Hepatocyte (in vitro differentiated cells): ENCODE results near the gene CFAP54. TPM values are rescaled to one million over a fixed set of nuclear protein-coding genes. Genes with fewer than 3 reads are reported as not detected.
"Not testable (repeated sequence)": the region's sequence is repeated elsewhere in the genome, so short reads cannot be mapped to it uniquely, and the experiment has no call there.

ENCODE experiments used
- DNase-seq: peaks from one replicate; pipeline ENCODE4 v3.0.0-alpha.2; 2016; ENCODE audit warnings: low spot score
- H2AFZ ChIP-seq: fragments of 200-600 bp; sonication (generic); 2 replicates; pipeline ENCODE4 v1.6.0; 2016; ENCODE audit warnings: antibody characterized with exemption, mild to moderate bottlenecking
- H3K27ac ChIP-seq: fragments of 200-600 bp; sonication (generic); 2 replicates; pipeline ENCODE4 v1.5.1; 2016; ENCODE audit warnings: mild to moderate bottlenecking
- H3K27me3 ChIP-seq: fragments of 200-600 bp; sonication (generic); 2 replicates; pipeline ENCODE4 v1.6.1; 2016
- H3K36me3 ChIP-seq: fragments of 200-600 bp; sonication (generic); replicated peaks from 2 replicates; pipeline ENCODE4 v1.5.1; 2016; ENCODE audit warnings: low read depth; ENCODE audit not compliant: insufficient read depth
- H3K4me1 ChIP-seq: fragments of 200-600 bp; sonication (generic); 2 replicates; pipeline ENCODE4 v1.5.1; 2016; ENCODE audit warnings: mild to moderate bottlenecking, moderate library complexity; ENCODE audit not compliant: insufficient read depth
- H3K4me2 ChIP-seq: fragments of 200-600 bp; sonication (generic); 2 replicates; pipeline ENCODE4 v1.6.0; 2016
- H3K4me3 ChIP-seq: fragments of 200-600 bp; sonication (generic); 2 replicates; pipeline ENCODE4 v1.5.1; 2016; ENCODE audit warnings: mild to moderate bottlenecking
- H3K79me2 ChIP-seq: fragments of 200-600 bp; sonication (generic); 2 replicates; pipeline ENCODE4 v1.6.0; 2017; ENCODE audit warnings: mild to moderate bottlenecking
- H3K9me2 ChIP-seq: fragments of 200-600 bp; sonication (generic); replicated peaks from 2 replicates; pipeline ENCODE4 v1.6.0; 2017; ENCODE audit warnings: mild to moderate bottlenecking; ENCODE audit not compliant: insufficient read depth
- H3K9me3 ChIP-seq: fragments of 200-600 bp; sonication (generic); 2 replicates; pipeline ENCODE4 v1.5.1; 2016; ENCODE audit warnings: low read depth, mild to moderate bottlenecking
- H4K20me1 ChIP-seq: fragments of 200-600 bp; sonication (generic); 2 replicates; pipeline ENCODE4 v1.6.0; 2016; ENCODE audit warnings: mild to moderate bottlenecking; ENCODE audit not compliant: insufficient read depth, poor library complexity, severe bottlenecking
- EZH2 ChIP-seq: fragments of 200-600 bp; sonication (generic); IDR thresholded peaks from 2 replicates; pipeline ENCODE4 v1.6.1; 2016; ENCODE audit warnings: antibody characterized with exemption, mild to moderate bottlenecking, borderline replicate concordance
- EZH2phosphoT487 ChIP-seq: fragments of 200-600 bp; sonication (generic); IDR thresholded peaks from one replicate; pipeline ENCODE4 v1.6.1; 2018; ENCODE audit warnings: antibody characterized with exemption, mild to moderate bottlenecking, low read depth, moderate library complexity; ENCODE audit not compliant: unreplicated experiment, severe bottlenecking
- WGBS: methylation state at CpG from one replicate; pipeline ENCODE4 v1.1.6; 2016; ENCODE audit warnings: low lambda C conversion rate; ENCODE audit errors: missing lambda C conversion rate; 5-methylcytosine and 5-hydroxymethylcytosine counted together
- polyA plus RNA-seq: library from polyadenylated mRNA; unstranded; fragments of >200 nt; fragmentation: Nextera tagmentation; extraction: Ambion mirVana; gene quantifications from 2 replicates; pipeline ENCODE4 v1.2.1, GENCODE V29; 2016
- total RNA-seq: library from RNA; depleted of rRNA; stranded (reverse); fragments of >200 nt; gene quantifications from 2 replicates; pipeline ENCODE4 v1.2.3, GENCODE V29; 2014
- TF ChIP-seq, protein P1 (sequence below): fragments of 200-600 bp; sonication (generic); IDR thresholded peaks from 2 replicates; pipeline ENCODE4 v1.5.1; 2016; ENCODE audit warnings: antibody characterized with exemption, mild to moderate bottlenecking; ENCODE audit not compliant: poor library complexity

CFAP54 gene
- total and polyA plus RNA-seq, 2 experiments from 2014 or later: 0.64 to 0.67 TPM

- no peaks in the 10 kb centered on the region for H3K36me3 ChIP-seq
- H2AFZ ChIP-seq: no peak overlapping the region
- 73% methylated on average over 3 of the region's 3 CpGs for WGBS
- no peak for DNase-seq
- no peaks in the 10 kb centered on the region for H3K9me2 ChIP-seq
- no peak overlapping the region for H3K4me2 ChIP-seq
- H3K79me2 ChIP-seq: no peaks in the 10 kb centered on the region
- H3K4me1 ChIP-seq: no peaks in the 10 kb centered on the region
- TF ChIP-seq, protein P1, sequence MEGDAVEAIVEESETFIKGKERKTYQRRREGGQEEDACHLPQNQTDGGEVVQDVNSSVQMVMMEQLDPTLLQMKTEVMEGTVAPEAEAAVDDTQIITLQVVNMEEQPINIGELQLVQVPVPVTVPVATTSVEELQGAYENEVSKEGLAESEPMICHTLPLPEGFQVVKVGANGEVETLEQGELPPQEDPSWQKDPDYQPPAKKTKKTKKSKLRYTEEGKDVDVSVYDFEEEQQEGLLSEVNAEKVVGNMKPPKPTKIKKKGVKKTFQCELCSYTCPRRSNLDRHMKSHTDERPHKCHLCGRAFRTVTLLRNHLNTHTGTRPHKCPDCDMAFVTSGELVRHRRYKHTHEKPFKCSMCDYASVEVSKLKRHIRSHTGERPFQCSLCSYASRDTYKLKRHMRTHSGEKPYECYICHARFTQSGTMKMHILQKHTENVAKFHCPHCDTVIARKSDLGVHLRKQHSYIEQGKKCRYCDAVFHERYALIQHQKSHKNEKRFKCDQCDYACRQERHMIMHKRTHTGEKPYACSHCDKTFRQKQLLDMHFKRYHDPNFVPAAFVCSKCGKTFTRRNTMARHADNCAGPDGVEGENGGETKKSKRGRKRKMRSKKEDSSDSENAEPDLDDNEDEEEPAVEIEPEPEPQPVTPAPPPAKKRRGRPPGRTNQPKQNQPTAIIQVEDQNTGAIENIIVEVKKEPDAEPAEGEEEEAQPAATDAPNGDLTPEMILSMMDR: no peak
- no peak for TF ChIP-seq EZH2
- TF ChIP-seq EZH2phosphoT487: no peak
- no peaks in the 10 kb centered on the region for H3K9me3 ChIP-seq
- H3K4me3 ChIP-seq: no peak overlapping the region
- H3K27ac ChIP-seq: no peak overlapping the region
- no peaks in the 10 kb centered on the region for H4K20me1 ChIP-seq
- no peaks in the 10 kb centered on the region for H3K27me3 ChIP-seq
These were observed 1.7 kb upstream of the CFAP54 start for GRCh38 chr12:96487634-96488033.

GRCh38 chr12:96493106-96493505, 3.7 kb downstream of the CFAP54 start:
- H3K4me3 ChIP-seq: no peak overlapping the region
- no peak overlapping the region for H3K27ac ChIP-seq
- TF ChIP-seq EZH2phosphoT487 (no peak), EZH2 (no peak)
- TF ChIP-seq, protein P1: no peak
- no peaks in the 10 kb centered on the region for H3K36me3 ChIP-seq
- H3K9me2 ChIP-seq: no peaks in the 10 kb centered on the region
- DNase-seq: no peak
- H2AFZ ChIP-seq: no peak overlapping the region
- no peak overlapping the region for H3K4me2 ChIP-seq
- no peaks in the 10 kb centered on the region for H3K9me3 ChIP-seq
- no peaks in the 10 kb centered on the region for H4K20me1 ChIP-seq
- no peaks in the 10 kb centered on the region for H3K4me1 ChIP-seq
- H3K79me2 ChIP-seq: no peaks in the 10 kb centered on the region
- H3K27me3 ChIP-seq: no peaks in the 10 kb centered on the region

DNA sequence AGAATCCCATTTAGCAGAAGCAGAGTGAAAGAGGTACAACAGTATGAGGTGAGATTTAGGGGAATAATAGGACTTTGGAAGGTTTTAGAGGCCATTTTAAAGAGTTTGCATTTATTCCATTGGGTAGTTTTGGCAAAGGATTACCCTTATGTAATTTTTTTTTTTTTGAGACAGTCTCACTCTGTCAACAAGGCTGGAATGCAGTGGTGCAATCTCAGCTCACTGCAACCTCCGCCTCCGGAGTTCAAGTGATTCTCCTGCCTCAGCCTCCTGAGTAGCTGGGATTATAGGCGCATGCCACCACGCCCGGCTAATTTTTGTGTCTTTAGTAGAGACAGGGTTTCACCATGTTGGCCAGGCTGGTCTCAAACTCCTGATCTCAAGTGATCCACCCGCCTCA, 4.8 kb downstream of the CFAP54 start:
- not testable (repeated sequence) for H4K20me1 ChIP-seq, H3K4me2 ChIP-seq, H3K9me2 ChIP-seq, H3K4me1 ChIP-seq, DNase-seq, H3K79me2 ChIP-seq, H3K9me3 ChIP-seq, H2AFZ ChIP-seq, H3K36me3 ChIP-seq, H3K4me3 ChIP-seq, H3K27me3 ChIP-seq, H3K27ac ChIP-seq
- 93% methylated on average over 6 of the region's 6 CpGs for whole genome bisulfite sequencing

GRCh38 chr12:96495155-96495554, 5.8 kb downstream of the CFAP54 start:
- Histone ChIP-seq H2AFZ (no peak overlapping the region), H4K20me1 (no peaks in the 10 kb centered on the region), H3K4me2 (no peak overlapping the region), H3K27ac (no peak overlapping the region), H3K36me3 (no peaks in the 10 kb centered on the region), H3K4me3 (no peak overlapping the region), H3K79me2 (no peaks in the 10 kb centered on the region), H3K9me2 (no peaks in the 10 kb centered on the region), H3K27me3 (no peaks in the 10 kb centered on the region), H3K4me1 (no peaks in the 10 kb centered on the region), H3K9me3 (no peaks in the 10 kb centered on the region)
- WGBS: 93% methylated on average over 11 of the region's 11 CpGs
- DNase-seq: no peak
- TF ChIP-seq EZH2 (no peak), EZH2phosphoT487 (no peak)
- TF ChIP-seq, protein P1: no peak
